ENCODE measurements around the gene SHBG.

- no peak for TF ChIP-seq RAD21 (IDR thresholded peaks at IDR 0.05; ENCODE audit: low read length)
- TF ChIP-seq, protein P1, sequence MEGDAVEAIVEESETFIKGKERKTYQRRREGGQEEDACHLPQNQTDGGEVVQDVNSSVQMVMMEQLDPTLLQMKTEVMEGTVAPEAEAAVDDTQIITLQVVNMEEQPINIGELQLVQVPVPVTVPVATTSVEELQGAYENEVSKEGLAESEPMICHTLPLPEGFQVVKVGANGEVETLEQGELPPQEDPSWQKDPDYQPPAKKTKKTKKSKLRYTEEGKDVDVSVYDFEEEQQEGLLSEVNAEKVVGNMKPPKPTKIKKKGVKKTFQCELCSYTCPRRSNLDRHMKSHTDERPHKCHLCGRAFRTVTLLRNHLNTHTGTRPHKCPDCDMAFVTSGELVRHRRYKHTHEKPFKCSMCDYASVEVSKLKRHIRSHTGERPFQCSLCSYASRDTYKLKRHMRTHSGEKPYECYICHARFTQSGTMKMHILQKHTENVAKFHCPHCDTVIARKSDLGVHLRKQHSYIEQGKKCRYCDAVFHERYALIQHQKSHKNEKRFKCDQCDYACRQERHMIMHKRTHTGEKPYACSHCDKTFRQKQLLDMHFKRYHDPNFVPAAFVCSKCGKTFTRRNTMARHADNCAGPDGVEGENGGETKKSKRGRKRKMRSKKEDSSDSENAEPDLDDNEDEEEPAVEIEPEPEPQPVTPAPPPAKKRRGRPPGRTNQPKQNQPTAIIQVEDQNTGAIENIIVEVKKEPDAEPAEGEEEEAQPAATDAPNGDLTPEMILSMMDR (conservative IDR thresholded peaks at IDR 0.05; ENCODE audit: low read depth, low read length) = no peak
- TF ChIP-seq POLR2A (IDR thresholded peaks at IDR 0.05; ENCODE audit: low read depth, low read length) = no peak
- TF ChIP-seq RCOR1 (IDR thresholded peaks at IDR 0.05; ENCODE audit: insufficient replicate concordance, low read length) = no peak
- no peak for TF ChIP-seq MAZ (IDR thresholded peaks at IDR 0.05; ENCODE audit: borderline replicate concordance, low read depth, low read length)
- no peak for TF ChIP-seq CHD1 (IDR thresholded peaks at IDR 0.05; ENCODE audit: low read depth, low read length)
- TF ChIP-seq BHLHE40 (IDR thresholded peaks at IDR 0.05; ENCODE audit: low read depth, low read length) = no peak
Observed at GRCh38 chr17:7582396-7583252, 47.3 kb upstream of the SHBG start.
